ENCODE results near the gene KAT14.

The KAT14 gene

DNA sequence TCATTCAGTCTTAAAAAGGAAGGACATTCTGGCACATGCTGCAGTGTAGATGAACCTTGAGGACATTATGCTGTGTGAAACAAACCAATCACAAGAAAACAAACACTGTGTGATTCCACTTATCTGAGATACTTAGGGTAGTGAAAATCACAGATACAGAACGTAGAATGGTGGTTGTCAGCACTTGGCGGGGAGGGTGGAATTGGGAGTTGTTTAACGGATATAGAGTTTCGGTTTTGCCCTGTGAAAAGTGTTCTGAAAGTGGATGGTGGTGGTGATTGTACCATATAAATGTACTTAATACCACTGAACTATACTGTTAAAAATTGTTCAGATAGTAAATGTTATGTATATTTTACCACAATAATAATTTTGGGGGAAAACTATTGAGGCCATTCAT lies 18.4 kb downstream of the KAT14 start:
- TF ChIP-seq, protein P1, sequence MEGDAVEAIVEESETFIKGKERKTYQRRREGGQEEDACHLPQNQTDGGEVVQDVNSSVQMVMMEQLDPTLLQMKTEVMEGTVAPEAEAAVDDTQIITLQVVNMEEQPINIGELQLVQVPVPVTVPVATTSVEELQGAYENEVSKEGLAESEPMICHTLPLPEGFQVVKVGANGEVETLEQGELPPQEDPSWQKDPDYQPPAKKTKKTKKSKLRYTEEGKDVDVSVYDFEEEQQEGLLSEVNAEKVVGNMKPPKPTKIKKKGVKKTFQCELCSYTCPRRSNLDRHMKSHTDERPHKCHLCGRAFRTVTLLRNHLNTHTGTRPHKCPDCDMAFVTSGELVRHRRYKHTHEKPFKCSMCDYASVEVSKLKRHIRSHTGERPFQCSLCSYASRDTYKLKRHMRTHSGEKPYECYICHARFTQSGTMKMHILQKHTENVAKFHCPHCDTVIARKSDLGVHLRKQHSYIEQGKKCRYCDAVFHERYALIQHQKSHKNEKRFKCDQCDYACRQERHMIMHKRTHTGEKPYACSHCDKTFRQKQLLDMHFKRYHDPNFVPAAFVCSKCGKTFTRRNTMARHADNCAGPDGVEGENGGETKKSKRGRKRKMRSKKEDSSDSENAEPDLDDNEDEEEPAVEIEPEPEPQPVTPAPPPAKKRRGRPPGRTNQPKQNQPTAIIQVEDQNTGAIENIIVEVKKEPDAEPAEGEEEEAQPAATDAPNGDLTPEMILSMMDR (IDR thresholded peaks at IDR 0.05; ENCODE audit: low read depth, low read length, missing control alignments), result no peak
- no peak for DNase-seq (ENCODE audit: low read depth)
- H3K4me3 ChIP-seq (ENCODE audit: low read depth, low read length), result no peak overlapping the region

DNA sequence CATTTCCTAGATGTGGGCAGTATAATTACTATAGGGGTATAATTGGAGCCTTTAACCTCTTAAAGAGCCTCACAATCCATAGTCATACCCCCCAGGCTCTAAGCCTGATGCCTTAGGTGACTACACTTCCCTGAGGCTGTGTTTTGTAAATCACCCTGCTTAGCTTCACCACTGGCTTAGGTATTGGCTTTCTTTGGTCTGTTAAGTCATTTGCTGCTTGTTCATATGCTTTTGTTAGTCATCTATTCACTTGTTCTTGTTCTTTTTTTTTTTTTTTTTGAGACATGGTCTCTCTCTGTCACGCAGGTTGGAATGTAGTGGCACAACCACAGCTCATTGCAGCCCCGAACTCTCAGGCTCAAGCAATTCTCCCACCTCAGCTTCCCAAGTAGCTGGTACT lies 26.7 kb downstream of the KAT14 start:
- no peak for DNase-seq (ENCODE audit: low read depth)
- no peak overlapping the region for H3K4me3 ChIP-seq (ENCODE audit: low read depth, low read length)
- TF ChIP-seq, protein P1 (IDR thresholded peaks at IDR 0.05; ENCODE audit: low read depth, low read length, missing control alignments), result no peak

DNA sequence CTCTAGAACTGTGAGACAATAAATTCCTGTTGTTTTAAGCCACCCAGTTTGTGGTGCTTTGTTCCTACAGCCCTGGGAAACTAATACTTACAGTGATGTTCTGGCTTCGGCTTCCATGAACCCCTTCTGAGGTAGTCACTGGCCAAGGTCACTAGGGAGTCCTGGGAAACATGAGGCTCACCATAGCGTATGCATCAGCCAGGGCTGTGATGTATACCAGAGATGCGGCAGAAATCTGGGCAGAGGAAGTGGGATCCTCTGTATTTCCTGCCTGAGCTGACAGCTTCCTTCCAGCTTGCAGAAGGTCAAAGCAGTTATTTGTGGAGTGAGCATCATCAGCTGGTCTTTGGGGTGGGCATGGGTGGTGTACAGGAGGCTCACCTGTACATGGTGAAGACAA lies 27.9 kb downstream of the KAT14 start:
- no peak overlapping the region for H3K4me3 ChIP-seq (ENCODE audit: low read depth, low read length)
- DNase-seq (ENCODE audit: low read depth), result no peak
- TF ChIP-seq, protein P1 (IDR thresholded peaks at IDR 0.05; ENCODE audit: low read depth, low read length, missing control alignments), result no peak

DNA sequence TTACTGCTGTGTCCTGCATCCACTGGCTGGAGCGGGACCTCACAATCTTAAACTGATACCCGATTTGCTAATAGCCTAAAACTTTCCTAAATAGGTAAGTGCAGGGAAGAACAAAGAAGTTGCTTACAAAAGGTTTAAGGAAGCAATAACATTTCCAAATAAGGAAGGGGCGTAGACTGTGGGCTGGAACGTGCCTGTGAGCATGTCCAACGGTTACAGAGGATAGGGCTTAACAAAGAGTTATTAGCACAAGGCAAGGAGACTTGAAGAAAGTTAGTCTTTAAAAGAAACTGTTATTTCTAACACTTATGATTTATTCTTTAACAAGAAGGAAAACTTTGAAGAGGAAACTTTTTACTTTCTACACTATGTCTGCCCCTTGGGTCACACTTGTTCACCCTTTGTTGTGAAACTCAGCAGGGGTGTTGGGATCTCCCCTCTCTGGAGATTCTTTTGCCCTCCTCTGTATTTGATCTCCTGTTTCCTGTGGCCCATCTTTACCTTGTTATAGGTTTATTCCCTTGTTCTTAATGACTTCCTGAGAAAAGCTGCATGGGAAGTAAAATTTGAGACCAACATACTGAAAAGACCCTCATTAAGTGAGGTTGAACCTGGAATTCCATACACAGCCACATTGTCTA lies 28.7 kb downstream of the KAT14 start:
- TF ChIP-seq, protein P1 (IDR thresholded peaks at IDR 0.05; ENCODE audit: low read depth, low read length, missing control alignments), result no peak
- no peak for DNase-seq (ENCODE audit: low read depth)
- H3K4me3 ChIP-seq (ENCODE audit: low read depth, low read length), result no peak overlapping the region

DNA sequence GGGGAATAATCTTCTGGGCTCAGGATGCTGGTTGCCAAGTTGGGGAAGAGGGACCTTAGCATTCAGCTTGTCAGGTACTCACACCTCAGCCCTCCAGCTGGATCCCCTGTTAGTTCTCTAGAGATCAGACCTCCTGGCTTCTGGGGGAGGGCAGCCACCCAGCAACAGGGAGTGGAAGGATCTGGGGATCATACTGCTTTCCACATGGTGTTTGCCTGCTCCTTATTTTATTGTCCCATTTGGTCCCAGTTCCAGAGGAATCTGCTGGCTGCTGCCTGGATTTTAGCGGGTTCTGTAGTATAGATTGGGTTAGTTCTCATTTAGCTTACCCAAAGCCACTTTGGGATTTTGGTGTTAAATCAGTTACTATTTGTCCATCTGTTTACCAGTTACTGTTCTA lies 29.3 kb downstream of the KAT14 start:
- TF ChIP-seq, protein P1 (IDR thresholded peaks at IDR 0.05; ENCODE audit: low read depth, low read length, missing control alignments), result no peak
- no peak for DNase-seq (ENCODE audit: low read depth)
- no peak overlapping the region for H3K4me3 ChIP-seq (ENCODE audit: low read depth, low read length)

DNA sequence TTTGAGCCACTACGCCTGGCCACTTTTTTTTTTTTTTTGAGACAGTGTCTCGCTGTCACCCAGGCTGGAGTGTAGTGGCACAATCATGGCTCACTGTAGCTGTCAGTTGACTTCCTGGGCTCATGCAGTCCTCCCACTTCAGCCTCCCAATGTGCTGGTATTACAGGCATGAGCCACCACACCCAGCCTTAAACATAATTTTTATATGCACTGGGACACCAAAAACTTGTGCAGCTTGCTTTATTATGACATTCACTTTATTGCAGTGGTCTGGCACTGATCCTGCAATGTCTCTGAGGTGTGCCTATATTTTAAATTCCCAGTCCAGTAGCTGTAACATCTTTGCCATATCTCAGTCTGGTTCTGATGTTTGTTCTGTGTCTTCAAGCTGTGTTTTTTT lies 34.7 kb downstream of the KAT14 start:
- no peak for DNase-seq (ENCODE audit: low read depth)
- TF ChIP-seq, protein P1 (IDR thresholded peaks at IDR 0.05; ENCODE audit: low read depth, low read length, missing control alignments), result no peak
- H3K4me3 ChIP-seq (ENCODE audit: low read depth, low read length), result no peak overlapping the region
